Glomerular visceral epithelial cell (primary cell): ENCODE measurements around the gene ACTN1.

ENCODE experiments used
- DNase-seq: peaks from one replicate; pipeline ENCODE4 v3.0.0-alpha.2; 2016; ENCODE audit errors: extremely low spot score

The ACTN1 gene

DNA sequence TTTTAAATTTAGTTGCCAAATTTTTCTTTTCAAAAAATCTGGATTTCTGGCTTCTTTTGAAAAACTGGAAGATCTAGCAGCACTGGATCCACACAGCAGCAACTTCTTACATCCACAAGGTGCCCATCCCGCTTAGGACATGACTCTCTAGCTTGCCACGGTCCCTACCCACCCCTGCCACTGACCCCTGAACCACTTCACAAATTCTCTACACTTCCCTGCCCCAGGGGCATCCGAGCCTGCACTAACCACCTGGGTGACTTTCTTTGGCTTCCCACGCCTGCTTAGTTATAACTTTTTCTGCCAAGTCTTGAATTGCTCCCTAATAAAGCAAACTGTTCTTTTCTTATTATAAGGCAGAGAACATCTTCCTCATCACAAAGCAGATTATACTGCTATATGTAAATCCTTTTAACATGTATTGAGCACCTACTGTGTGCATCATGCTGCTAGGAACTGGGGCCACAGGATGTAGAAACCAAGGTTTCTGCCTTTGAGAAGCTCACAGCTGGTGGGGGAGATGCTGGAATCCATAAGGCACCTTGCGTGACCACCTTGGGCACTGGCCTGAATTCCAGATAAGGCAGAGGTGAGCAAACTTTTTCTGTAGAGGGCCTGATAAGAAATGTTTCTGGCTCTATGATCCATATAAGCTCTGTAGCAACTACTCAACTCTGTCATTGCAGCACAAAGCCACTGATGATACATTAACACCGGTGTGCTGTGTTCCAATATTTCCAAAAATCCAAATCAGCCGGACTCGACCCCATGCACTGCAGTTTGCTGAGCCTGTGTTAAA, 59.8 kb downstream of the ACTN1 start:
- no peak for DNase-seq

DNA sequence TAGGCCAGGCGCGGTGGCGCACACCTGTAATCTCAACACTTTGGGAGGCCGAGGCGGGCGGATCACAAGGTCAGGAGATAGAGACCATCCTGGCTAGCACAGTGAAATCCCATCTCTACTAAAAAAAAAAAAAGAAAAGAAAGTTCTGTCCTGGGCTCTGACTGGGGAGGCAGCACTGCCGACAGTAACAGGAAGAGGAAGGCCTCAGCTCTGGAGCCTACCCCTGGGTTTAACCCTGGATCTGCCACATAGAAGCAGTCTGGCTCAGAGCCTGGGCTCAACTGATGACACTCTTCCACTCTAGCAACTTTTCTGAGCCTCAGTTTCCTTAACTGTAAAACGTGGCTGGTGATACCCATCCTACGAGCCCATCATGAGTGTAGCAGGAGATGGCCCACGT, 60.5 kb downstream of the ACTN1 start:
- no peak for DNase-seq

DNA sequence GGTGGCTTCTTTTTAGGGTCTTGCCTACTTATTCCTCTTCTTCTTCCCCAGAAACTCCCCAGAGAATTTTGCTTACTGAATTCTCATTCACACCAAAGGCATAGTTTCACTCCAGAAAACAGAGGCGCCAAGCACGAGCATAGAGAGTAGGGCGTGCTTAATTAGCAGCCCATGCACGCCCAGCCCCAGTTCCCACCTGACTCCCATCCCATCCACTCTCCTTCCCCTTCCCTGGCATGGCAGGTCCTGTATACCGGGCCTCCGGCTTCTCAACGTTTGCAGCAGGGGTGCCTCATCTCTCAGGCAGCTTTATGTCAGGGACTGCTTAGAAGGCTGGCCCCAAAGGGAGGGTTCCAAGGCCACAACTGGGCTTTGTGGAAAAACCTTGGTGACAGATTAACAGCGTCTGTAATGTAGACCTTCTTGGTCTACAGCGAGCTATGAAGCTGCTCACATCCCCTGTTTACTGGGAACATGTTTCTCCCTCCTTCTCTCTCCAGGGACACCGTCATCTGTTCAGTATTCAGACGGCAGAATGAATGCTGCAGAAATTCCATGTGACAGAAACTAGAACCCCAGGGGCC, 62.7 kb downstream of the ACTN1 start:
- DNase-seq = no peak

DNA sequence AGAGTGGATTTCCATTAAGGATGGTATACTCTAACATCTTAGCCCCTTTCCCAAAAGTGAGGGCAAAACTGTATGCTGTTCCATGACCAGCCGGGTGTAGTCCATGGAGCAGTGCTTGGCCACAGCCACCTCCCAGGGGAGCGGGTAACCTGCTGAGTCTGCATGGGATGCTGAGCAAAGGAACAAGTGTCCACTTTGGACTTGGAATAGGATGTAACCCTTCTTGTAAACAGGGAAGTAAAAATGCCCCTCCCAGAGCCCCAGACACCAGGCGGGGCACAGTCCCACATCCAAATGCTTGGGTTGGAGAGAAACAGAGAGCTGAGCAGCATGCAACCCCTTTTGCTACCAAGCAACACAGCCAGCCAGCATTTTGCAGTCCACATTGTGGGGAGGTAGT, 65.6 kb downstream of the ACTN1 start:
- DNase-seq = no peak

DNA sequence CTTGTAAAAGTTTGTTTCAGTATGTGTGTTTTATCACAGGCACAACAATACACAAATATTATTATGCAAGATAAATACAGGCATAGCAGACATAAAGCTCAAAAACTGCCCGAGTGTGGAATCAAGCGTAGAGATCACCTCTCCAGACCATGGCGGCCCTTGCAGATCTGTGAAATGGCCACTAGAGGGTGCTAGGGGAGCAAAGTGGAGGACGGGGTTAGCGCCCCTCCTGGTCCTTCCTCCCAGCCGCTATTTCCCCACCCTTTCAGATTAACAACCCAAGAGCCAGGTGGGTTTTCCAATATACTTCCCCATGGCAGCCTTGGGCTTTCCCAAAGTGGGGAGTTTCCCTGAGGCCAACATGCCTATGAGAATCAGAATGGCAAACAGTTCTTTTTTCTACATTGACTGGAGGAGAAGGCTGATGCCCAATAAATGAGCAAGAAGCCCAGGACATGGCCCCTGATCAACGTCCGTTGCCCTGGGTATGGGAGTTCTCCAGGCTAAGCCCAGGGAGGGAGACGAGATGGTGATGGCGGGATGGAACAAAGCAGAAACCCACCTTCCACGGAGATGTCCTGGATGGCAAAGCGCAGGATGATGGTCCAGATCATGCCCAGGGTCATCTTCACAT, 67.4 kb downstream of the ACTN1 start:
- peak; percentile 82 for DNase-seq

DNA sequence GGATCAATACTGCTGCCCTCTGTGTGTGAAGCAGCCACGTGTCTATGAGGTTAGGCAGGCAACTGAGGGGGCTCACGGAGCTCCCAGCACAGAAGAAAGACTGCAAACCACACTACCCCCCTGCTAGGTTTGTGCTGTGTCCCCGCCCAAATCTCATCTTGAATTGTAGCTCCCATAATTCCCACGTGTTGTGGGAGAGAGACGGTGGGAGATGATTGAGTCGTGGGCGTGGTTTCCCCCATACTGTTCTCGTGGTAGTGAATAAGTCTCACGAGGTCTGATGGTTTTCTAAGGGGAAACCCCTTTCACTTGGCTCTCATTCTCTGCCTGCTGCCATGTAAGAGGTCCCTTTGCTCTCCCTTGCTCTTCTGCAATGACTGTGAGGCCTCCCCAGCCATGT, 68.6 kb downstream of the ACTN1 start:
- peak; percentile 70 for DNase-seq

GRCh38 chr14:68908803-68909202, 70.3 kb downstream of the ACTN1 start:
- no peak for DNase-seq

DNA sequence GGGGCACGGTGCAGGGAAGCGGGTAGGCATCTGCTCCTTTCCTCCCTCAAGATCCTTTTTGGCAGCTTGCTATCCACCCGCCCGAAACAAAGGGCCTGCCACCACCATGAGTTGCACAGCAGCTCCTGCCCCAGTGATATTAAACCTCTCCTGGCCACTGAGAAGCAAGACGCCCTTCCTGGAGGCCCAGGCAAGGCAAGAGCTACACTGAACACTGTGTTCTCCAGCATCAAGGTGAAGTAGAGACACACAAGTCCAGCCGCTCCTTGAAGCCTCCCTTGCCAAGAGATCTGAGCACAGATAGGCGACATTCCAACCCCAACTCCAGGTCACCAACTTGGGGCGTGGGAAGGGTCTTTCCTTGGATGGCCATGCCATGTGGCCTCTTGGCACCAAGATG, 70.9 kb downstream of the ACTN1 start:
- DNase-seq = no peak

DNA sequence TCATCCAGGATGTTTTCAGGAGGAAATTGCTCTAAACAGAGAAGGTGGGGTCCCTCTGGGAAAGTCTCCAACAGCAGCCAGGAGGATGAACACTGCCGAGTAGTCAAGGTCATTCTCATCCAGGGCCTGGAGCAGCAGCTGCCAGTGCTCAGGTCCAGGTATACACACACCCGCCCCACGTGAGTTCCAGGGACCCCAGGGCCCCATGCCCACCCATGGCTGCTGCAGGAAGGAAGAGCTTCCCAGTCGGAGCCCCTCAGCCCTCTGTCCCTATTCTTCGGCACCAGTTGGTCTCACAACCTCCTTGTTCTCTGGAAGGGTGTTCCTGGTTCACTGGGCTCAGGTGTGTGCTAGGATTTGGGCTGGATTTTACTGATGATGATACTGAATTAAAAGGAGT, 72.7 kb downstream of the ACTN1 start:
- DNase-seq = no peak

DNA sequence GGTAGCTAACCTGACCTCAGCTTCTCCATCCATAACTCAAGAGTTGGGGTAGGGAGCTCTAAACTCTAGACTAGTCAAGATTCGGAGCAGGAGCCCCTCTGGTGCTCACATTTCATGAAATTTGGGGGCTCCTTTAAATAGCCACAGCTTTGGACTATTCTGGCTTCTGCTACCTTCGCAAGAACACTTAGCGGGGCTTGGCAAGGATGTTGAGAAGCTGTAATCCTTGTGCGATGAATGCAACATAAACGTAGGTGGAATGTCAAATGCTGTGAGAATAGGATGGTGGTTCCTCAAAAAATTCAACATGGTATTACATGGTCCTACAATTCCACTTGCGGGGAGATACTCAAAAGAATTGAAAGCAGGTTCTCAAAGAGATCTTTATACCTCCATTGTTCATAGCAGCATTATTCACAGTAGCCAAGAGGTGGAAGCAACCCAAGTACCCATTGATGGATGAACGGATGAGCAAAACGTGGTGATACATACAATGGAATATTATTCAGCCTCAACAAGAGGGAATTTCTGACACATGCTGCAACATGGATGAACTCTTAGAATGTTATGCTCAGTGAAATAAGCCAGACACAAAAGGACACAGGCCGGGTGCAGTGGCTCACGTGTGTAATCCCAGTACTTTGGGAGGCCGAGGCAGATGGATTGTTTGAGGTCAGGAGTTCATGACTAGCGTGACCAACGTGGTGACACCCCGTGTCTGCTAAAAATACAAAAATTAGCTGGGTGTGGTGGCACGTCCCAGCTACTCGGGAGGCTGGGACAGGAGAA, 73.8 kb downstream of the ACTN1 start:
- no peak for DNase-seq

GRCh38 chr14:68902357-68902756, 76.7 kb downstream of the ACTN1 start:
- no peak for DNase-seq

DNA sequence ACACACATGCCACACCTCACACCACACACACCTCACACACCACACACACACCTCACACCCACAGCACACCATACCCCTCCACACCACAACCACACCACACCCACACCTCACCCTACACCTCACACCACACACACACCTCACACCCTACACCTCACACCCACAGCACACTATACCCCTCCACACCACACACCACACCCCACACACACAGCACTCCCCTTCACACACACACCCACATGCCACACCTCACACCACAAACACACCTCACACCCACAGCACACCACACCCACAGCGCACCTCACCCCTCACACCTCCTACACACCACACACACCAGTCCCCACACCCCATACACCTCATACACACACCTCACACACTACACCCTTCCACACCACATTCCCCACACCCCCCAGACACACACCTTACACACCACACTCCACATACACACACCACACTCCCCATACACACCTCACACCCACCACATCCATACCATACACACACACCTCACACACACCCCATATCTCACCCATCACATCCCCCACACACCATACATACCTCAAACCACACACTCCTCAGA, 80.0 kb downstream of the ACTN1 start:
- DNase-seq = no peak

DNA sequence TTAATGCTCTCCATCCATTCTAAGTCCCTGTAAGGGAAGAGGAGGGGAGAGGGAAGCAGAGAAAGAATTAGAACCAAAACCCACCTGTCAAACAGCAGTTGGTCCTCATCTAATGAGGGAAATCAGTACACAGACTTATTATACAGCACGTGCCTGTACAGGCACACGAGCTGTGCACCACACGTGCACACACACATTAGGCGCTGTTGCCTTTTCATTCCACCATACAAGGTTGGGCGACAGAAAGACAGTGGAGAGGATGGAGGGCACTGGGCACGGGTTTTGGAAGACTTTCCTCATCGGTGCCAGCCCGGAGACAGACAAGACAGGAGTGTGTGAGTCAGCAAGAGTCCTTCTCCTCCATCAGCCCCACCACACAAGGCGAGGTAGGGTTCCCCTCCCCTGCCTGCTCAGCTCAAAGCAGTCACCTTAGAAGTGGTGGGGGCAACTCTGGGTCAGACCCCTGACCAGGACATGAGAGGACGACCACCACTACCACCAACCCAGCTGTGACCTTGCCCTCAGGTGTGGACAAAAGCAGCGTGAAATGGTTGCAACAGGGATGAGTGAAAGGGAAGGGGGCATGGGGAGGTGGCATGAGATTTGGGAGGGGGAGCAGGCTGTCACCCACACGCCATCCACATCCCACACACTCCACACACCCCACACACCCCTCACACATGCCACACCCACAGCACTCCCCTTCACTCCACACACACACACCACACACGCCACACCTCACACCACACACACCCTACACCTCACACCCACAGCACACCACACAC, 80.7 kb downstream of the ACTN1 start:
- no peak for DNase-seq

DNA sequence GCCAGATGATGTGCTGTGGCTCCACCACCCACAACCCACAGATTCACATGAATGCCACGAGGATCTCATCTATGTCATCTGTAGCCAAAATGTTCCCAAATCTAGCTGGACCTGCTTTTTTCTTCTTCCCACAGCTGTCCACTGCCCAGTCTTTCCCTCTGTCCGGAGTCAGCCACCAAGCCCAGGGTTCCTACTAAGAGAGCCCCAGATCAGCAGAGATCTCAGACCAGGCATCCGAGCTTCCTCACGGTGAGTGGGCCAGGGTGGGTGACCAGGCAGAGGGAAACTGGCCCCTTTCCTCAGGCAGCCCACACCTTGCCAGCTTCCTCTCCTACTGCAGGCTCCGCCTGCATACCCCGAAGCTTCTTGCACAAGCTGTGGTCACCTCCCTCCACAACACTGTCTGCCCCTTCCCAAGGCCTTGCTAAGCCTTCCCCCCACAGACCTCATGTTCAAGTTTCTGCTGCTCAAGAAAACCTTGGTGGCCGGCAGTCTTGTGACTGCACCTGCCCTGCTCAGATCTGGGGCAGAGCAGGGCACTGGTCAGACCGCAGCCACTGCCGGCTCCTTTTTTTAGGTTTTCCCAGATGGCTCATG, 81.4 kb downstream of the ACTN1 start:
- no peak for DNase-seq

- DNase-seq = no peak
Measured at GRCh38 chr14:68896132-68896531, 83.0 kb downstream of the ACTN1 start.

DNA sequence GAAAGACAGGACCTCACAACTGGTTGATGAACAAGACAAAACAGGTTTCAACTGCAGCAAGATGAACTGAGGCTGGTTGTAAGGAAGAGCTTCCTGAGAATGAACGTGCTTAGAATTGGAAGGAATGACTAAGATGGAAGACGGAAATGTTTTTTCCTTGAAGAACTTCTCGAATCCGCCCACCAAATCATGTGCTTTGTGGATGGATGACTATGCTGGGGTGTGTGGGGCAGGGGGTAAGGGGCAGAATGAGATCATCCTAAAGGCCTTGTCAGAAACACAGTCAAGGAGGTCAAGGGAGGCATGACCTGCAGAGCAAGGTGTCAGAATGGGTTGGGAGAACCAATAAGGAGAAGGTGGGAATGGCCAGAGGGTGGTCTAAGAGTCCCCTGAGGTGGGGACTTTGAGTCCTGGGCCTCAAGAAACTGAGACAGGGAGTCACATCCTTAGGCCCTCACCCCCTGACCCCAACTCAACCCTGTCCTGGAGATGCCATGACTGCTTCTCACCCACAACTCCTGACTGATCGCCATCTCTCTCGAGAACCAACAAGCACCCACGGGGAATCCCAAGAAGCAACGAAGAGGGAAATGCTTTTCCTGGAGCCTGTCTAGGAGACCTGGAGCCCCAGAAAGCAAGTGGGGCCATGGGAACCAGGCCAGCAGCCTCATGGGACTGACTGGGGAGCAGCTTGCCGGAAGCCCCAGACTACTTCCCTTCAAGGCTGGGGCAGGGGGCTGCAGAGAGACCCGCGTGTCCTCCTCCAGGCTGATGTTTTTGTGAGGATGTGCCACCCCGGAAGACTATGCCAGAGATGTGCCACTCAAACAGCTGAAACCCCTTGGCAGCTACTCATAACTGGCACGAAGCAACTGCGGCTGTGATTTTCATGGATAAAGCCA, 84.0 kb downstream of the ACTN1 start:
- no peak for DNase-seq

GRCh38 chr14:68894123-68894522, 85.0 kb downstream of the ACTN1 start:
- DNase-seq = no peak

- no peak for DNase-seq
Measured at GRCh38 chr14:68893566-68893965, 85.5 kb downstream of the ACTN1 start.

DNA sequence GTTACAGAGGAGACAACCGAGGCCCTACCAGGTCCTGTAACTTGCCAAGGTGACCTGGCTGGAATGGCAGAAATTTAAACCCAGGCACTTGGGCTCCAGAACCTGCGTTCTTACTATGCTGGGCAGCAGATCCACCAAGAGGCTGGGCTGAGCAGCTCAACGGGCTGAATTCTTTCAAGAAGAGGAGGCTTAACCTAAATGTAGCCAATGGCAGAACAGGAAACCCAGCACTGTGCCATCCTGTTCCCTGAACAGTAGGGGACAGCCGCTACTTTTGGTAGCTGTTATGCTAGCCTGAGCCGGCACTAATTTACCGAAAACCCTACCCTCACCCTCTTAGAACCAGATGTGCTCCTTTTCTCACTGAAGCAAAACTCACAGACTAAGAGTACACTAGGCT, 86.1 kb downstream of the ACTN1 start:
- DNase-seq = no peak
